GM12801 (cell line): ENCODE data around the gene LAX1.

Experiments
- TF ChIP-seq, protein P1 (sequence below): IDR thresholded peaks from one replicate; pipeline ENCODE4 v1.5.1; 2011; ENCODE audit warnings: control low read depth; ENCODE audit not compliant: insufficient read length; ENCODE audit errors: extremely low read depth

The LAX1 gene

DNA sequence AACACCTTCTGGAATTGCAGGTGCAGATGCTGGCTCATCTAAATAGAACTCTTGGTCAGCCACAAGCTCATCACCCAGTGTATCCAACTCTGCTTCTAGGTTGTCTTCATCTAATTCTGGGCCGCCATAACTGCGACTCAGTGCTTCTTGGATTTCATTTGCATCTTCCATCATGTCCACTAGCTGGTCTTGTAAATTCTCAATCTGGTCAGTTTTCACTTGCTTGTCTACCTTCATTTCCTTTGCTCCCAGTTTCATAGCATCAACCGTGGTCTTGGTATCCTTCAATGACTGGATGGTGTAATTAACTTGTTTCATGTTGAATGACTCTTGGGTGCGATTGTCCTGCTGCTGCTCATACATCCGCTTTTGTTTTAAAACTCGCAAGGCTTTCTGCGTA is 40.7 kb downstream of the LAX1 start:
- TF ChIP-seq, protein P1, sequence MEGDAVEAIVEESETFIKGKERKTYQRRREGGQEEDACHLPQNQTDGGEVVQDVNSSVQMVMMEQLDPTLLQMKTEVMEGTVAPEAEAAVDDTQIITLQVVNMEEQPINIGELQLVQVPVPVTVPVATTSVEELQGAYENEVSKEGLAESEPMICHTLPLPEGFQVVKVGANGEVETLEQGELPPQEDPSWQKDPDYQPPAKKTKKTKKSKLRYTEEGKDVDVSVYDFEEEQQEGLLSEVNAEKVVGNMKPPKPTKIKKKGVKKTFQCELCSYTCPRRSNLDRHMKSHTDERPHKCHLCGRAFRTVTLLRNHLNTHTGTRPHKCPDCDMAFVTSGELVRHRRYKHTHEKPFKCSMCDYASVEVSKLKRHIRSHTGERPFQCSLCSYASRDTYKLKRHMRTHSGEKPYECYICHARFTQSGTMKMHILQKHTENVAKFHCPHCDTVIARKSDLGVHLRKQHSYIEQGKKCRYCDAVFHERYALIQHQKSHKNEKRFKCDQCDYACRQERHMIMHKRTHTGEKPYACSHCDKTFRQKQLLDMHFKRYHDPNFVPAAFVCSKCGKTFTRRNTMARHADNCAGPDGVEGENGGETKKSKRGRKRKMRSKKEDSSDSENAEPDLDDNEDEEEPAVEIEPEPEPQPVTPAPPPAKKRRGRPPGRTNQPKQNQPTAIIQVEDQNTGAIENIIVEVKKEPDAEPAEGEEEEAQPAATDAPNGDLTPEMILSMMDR, result no peak

DNA sequence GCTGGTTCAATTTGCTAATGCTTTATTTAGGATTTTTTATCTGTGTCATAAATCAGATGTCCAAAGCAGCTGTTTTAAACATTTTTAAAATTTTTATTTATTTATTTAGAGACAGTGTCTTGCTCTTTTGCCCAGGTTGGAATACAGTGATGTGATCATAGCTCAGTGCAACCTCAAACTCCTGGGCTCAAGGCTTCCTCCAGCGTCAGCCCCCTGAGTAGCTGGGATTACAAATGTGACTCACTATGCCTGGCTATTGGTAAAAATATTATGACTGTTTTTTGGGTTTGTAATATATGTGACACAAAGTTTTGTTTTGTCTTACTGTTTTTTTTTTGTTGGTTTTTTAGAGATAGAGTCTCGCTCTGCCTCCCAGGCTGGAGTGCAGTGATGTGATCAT is 42.2 kb downstream of the LAX1 start:
- TF ChIP-seq, protein P1, result no peak

DNA sequence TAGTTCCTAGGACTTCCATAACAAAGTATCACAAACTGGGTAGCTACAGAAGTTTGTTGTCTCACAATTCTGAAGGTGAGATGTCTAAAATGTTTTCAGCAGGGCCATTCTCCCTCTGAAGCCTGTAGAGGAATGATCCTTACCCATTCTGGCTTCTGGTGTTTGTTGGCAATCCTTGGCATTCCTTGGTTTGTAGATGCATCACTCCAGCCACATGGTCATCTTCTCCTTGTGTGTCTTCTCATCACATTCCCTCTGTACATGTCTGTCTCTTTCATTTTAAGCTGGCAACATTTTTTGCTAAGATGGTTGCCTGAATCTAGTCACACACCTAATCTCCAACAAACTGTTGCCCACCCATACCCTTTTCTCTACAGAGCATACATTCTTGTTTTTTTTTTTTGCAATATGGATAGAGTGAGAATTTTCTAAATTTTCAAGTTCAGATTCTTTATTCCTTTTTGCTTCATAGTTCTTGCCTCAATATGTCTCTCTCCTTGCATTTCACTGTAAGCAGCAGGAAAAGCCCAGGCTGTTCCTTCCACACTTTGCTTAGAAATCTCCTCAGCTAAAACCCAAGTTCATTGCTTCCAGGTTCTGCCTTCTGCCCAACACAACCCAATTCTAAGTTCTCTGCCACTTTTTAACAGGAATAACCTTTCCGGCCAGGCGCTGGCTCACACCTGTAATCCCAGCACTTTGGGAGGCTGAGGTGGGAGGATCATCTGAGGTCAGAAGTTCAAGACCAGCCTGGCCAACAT is 48.8 kb downstream of the LAX1 start:
- TF ChIP-seq, protein P1, result no peak

DNA sequence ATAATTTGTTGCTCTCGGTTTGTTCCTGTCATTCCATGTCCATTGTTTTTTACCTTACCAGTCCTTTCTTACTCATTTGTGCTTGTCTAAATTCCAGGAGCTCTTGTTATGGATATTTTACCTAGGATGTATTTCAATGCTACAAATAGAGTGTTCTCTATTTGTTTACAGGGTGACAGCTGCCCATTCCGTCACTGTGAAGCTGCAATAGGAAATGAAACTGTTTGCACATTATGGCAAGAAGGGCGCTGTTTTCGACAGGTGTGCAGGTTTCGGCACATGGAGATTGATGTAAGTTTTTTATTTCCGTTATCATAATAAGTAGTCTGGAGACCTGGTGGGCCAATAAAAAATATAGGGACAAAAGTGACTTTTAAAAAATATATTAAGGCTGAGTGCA is 53.4 kb downstream of the LAX1 start:
- TF ChIP-seq, protein P1, result no peak

DNA sequence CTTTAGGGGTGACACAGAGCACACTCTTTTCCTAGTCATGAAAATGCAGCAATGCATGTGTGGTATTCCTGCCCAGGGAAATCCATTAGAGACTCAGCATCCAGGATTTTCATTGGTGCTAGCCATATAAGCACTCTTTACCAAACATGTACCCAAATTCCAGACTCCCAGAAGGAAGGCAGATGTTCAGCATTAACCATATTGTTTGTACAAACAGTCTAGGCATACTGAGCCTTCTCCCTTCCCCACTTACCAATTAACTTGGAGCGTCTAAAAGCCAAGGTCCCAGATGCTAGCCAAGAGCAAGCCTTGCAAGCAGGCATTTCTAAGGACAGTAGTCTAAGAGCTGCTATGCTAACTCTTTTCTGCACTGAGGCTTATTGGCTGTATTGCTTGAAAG is 58.3 kb downstream of the LAX1 start:
- TF ChIP-seq, protein P1, result no peak
